Measurements from ENCODE around the gene EIF1.
A peak's percentile ranks its signal among the peaks of the same experiment; 100 is the strongest.

The EIF1 gene

GRCh38 chr17:41647940-41648410 is 40.7 kb upstream of the EIF1 start:
- TF ChIP-seq CTCF (IDR thresholded peaks at IDR 0.05; ENCODE audit: extremely low read depth, missing control alignments): peak; percentile 91
- peak; percentile 90 for DNase-seq (ENCODE audit: low spot score)

GRCh38 chr17:41648411-41649195 is 40.1 kb upstream of the EIF1 start:
- TF ChIP-seq CTCF (IDR thresholded peaks at IDR 0.05; ENCODE audit: extremely low read depth, missing control alignments): peak; percentile 97
- peak; percentile 89 for DNase-seq (ENCODE audit: low spot score)

GRCh38 chr17:41649923-41650519 is 38.7 kb upstream of the EIF1 start:
- no peak for TF ChIP-seq CTCF (IDR thresholded peaks at IDR 0.05; ENCODE audit: extremely low read depth, missing control alignments)
- no peak for DNase-seq (ENCODE audit: low spot score)

- no peak for TF ChIP-seq CTCF (IDR thresholded peaks at IDR 0.05; ENCODE audit: extremely low read depth, missing control alignments)
- DNase-seq (ENCODE audit: low spot score): no peak
Observed at GRCh38 chr17:41650794-41651624, 37.7 kb upstream of the EIF1 start.

GRCh38 chr17:41651625-41652460 is 36.8 kb upstream of the EIF1 start:
- TF ChIP-seq CTCF (IDR thresholded peaks at IDR 0.05; ENCODE audit: extremely low read depth, missing control alignments): no peak
- no peak for DNase-seq (ENCODE audit: low spot score)

- no peak for DNase-seq (ENCODE audit: low spot score)
- TF ChIP-seq CTCF (IDR thresholded peaks at IDR 0.05; ENCODE audit: extremely low read depth, missing control alignments): no peak
Observed at GRCh38 chr17:41652461-41652970, 36.2 kb upstream of the EIF1 start.
